Sigmoid colon (tissue), 4 donors: ENCODE data around the gene FAM3A.

Experiments used
- CTCF ChIP-seq, 4 experiments: fragments of 450-650 bp in 3 of 4; fragments of 200-600 bp in 1 of 4; IDR thresholded peaks; one replicate each; pipeline ENCODE4 v1.5.1; 2016 to 2019; ENCODE audit warnings: antibody characterized with exemption in 4 of 4, mild to moderate bottlenecking in 3 of 4, moderate library complexity in 2 of 4
- POLR2A ChIP-seq, 2 donors: fragments of 450-650 bp; IDR thresholded peaks; one replicate each; pipeline ENCODE4 v1.6.1; 2016; ENCODE audit warnings: antibody characterized with exemption in 2 of 2, mild to moderate bottlenecking in 2 of 2, moderate library complexity in 2 of 2
- POLR2AphosphoS5 ChIP-seq, 4 donors: sonication (generic); formaldehyde crosslinking; IDR thresholded peaks; one replicate each; pipeline ENCODE4 v1.6.1; 2017; ENCODE audit warnings: antibody characterized with exemption in 4 of 4

GRCh38 chrX:154481195-154481594 lies 34.8 kb downstream of the FAM3A start:
- TF ChIP-seq POLR2AphosphoS5 (IDR thresholded peaks at IDR 0.05) (no peak), CTCF (IDR thresholded peaks at IDR 0.05) (no peak), POLR2A (IDR thresholded peaks at IDR 0.05) (no peak)
